Measurements from ENCODE around the gene FTO. TPM values are rescaled to one million over a fixed set of nuclear protein-coding genes. Genes with fewer than 3 reads are reported as not detected.
"Not testable (repeated sequence)": the region's sequence is repeated elsewhere in the genome, so short reads cannot be mapped to it uniquely, and the experiment has no call there.

FTO gene
- total RNA-seq, 6 experiments from 2014 or later, result 93.7 to 107 (median 105) TPM

DNA sequence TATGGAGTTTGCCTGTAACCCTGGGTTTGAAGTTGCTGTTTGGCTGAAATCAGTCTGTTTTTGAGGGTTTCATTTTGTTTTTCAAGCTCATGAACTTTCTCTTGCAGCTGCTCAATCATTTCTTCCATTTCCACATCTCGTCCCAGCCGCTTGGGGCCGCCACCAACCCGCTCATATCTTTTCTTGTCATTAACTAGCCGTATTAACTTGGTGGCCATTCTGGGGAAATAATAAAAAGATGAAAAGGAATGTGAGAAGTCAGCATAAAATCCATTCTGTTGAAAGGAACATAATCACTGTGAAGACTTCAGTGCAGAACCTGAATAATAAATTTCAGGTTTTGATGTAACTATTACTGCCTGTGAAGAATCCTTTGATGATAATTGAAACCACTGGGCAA is 11.8 kb upstream of the FTO start:
- Mint-ChIP-seq H3K4me1 (ENCODE audit: low read depth) (peaks cover 31% of the 10 kb centered on the region), H3K27me3 (ENCODE audit: insufficient read depth) (no peaks in the 10 kb centered on the region), H3K9me3 (no peaks in the 10 kb centered on the region), H3K4me3 (no peak overlapping the region), H3K27ac (no peak overlapping the region), H3K36me3 (ENCODE audit: low read depth) (peaks cover 31% of the 10 kb centered on the region)
- TF ChIP-seq, protein P1, sequence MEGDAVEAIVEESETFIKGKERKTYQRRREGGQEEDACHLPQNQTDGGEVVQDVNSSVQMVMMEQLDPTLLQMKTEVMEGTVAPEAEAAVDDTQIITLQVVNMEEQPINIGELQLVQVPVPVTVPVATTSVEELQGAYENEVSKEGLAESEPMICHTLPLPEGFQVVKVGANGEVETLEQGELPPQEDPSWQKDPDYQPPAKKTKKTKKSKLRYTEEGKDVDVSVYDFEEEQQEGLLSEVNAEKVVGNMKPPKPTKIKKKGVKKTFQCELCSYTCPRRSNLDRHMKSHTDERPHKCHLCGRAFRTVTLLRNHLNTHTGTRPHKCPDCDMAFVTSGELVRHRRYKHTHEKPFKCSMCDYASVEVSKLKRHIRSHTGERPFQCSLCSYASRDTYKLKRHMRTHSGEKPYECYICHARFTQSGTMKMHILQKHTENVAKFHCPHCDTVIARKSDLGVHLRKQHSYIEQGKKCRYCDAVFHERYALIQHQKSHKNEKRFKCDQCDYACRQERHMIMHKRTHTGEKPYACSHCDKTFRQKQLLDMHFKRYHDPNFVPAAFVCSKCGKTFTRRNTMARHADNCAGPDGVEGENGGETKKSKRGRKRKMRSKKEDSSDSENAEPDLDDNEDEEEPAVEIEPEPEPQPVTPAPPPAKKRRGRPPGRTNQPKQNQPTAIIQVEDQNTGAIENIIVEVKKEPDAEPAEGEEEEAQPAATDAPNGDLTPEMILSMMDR (IDR thresholded peaks at IDR 0.05), result no peak
- DNase-seq, result no peak

DNA sequence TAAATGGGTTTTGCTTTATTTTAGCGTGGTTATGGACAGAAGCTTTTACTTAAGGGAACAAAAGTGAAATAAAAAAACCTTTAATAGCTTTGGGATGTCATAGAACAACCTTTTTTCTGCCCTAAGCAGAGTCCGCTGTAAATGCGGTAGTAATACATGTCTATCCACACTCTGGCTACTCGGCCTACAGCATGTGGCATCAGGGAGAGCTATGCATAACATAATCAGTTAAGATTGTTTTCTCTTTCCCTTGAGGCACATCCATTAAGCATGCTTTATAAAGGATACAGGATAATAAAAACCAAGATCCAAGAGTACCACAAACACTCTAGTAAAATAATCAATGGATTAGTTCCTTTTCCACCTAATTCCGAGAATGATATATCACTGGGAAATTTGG is 10.6 kb upstream of the FTO start:
- H3K27me3 Mint-ChIP-seq (ENCODE audit: insufficient read depth), result no peaks in the 10 kb centered on the region
- H3K4me3 Mint-ChIP-seq, result no peak overlapping the region
- peaks cover 31% of the 10 kb centered on the region for H3K4me1 Mint-ChIP-seq (ENCODE audit: low read depth)
- no peak for DNase-seq
- no peak overlapping the region for H3K27ac Mint-ChIP-seq
- no peaks in the 10 kb centered on the region for H3K9me3 Mint-ChIP-seq
- peaks cover 29% of the 10 kb centered on the region for H3K36me3 Mint-ChIP-seq (ENCODE audit: low read depth)
- TF ChIP-seq, protein P1 (IDR thresholded peaks at IDR 0.05), result no peak

DNA sequence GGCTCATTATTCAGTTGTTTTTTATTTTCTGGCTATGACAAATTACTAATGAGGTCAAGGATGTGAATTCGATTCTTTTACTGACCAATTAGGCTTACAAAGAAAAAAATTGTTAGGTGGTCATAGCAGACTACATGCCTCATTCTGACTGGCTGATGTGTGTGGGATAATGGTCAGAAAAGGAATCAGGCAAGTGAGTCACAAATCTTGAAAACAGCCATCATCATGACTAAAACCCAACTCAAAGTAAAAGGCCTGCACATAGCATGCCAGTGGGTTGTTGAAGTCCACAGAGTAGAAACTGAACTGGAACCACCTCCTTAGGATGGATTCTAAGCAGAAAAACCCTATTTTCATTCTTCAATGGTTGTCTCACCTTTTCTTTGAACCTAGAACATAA is 8.9 kb upstream of the FTO start:
- Mint-ChIP-seq H3K4me1 (ENCODE audit: low read depth) (peaks cover 24% of the 10 kb centered on the region), H3K36me3 (ENCODE audit: low read depth) (peaks cover 29% of the 10 kb centered on the region), H3K27me3 (ENCODE audit: insufficient read depth) (no peaks in the 10 kb centered on the region), H3K4me3 (no peak overlapping the region; the same call in 1 of the 2 replicates), H3K27ac (peak overlapping the region; percentile 77), H3K9me3 (no peaks in the 10 kb centered on the region)
- DNase-seq, result peak; percentile 91
- TF ChIP-seq, protein P1 (IDR thresholded peaks at IDR 0.05), result no peak

DNA sequence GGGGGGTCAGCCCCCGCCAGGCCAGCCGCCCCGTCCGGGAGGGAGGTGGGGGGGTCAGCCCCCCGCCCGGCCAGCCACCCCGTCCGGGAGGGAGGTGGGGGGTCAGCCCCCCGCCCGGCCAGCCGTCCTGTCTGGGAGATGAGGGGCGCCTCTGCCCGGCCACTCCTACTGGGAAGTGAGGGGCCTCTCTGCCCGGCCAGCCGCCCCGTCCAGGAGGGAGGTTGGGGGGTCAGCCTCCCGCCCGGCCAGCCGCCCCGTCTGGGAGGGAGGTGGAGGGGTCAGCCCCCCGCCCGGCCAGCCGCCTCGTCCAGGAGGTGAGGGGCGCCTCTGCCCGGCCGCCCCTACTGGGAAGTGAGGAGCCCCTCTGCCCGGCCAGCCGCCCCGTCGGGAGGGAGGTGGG is 5.7 kb upstream of the FTO start:
- not testable (repeated sequence) for H3K4me3 Mint-ChIP-seq; H3K27me3 Mint-ChIP-seq (ENCODE audit: insufficient read depth); H3K27ac Mint-ChIP-seq; H3K9me3 Mint-ChIP-seq; DNase-seq
- peaks cover 19% of the 10 kb centered on the region for H3K4me1 Mint-ChIP-seq (ENCODE audit: low read depth)
- H3K36me3 Mint-ChIP-seq (ENCODE audit: low read depth), result peaks cover 19% of the 10 kb centered on the region

DNA sequence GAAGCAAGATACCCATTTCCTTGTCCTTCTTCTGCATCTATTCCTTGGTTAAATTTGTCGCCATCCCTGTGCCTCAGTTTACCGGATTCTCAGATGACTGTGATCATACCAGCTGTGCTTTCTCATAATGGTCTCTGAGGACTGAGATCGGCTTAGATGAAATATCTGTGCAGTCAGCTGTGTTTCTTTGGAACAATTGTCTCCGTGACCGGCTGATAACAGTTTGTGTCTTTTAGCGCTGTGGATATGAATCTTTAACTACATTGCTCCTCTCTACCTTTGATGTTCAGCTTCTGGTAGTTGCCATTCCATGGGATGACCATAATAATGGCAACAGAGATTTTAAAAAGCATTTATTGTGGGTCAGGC is 473 bp downstream of the FTO start:
- H3K36me3 Mint-ChIP-seq (ENCODE audit: low read depth), result peaks cover 23% of the 10 kb centered on the region
- peak overlapping the region; percentile 98 for H3K4me3 Mint-ChIP-seq
- TF ChIP-seq, protein P1 (IDR thresholded peaks at IDR 0.05), result no peak
- DNase-seq, result no peak
- no peaks in the 10 kb centered on the region for H3K27me3 Mint-ChIP-seq (ENCODE audit: insufficient read depth)
- H3K9me3 Mint-ChIP-seq, result no peaks in the 10 kb centered on the region
- peak overlapping the region; percentile 94 for H3K27ac Mint-ChIP-seq
- H3K4me1 Mint-ChIP-seq (ENCODE audit: low read depth), result peaks cover 35% of the 10 kb centered on the region

DNA sequence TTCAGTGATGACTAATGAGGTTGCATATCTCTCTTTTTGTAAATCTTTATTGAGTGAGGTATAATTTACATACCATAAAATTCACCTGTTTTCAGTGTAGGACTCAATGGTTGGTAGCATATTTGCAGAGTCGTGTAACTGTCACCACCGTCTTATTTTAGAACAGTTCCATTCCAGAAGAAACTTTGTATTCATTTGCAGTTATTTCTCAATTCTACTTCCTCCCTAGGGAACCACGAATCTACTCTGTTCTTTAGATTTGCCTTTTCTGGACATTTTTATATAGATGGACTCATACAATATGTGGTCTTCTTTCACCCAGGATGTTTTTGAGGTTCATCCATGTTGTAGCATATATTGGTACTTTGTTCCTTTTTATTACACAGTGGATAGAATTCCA is 3.7 kb downstream of the FTO start:
- DNase-seq, result no peak
- Mint-ChIP-seq H3K4me1 (ENCODE audit: low read depth) (peaks cover 35% of the 10 kb centered on the region), H3K4me3 (no peak overlapping the region), H3K27ac (no peak overlapping the region), H3K36me3 (ENCODE audit: low read depth) (peaks cover 19% of the 10 kb centered on the region), H3K9me3 (no peaks in the 10 kb centered on the region), H3K27me3 (ENCODE audit: insufficient read depth) (no peaks in the 10 kb centered on the region; the same call in 1 of the 2 replicates)
- TF ChIP-seq, protein P1 (IDR thresholded peaks at IDR 0.05), result no peak

All from HFFc6 (cell line).